HG03060 (cell line): ENCODE results near the gene YKT6.

ENCODE experiments used
- ATAC-seq: cut with Tn5 transposase; IDR thresholded peaks from one replicate; pipeline ENCODE4 v1.9.1; 2021; ENCODE audit warnings: low read depth, moderate number of reproducible peaks; ENCODE audit not compliant: unreplicated experiment

The YKT6 gene

GRCh38 chr7:44216521-44217222, 15.9 kb downstream of the YKT6 start:
- ATAC-seq, result no peak

GRCh38 chr7:44217223-44217714, 16.5 kb downstream of the YKT6 start:
- ATAC-seq, result no peak

- ATAC-seq, result no peak
Measured at GRCh38 chr7:44217852-44218402, 17.1 kb downstream of the YKT6 start.

- ATAC-seq, result no peak
Measured at GRCh38 chr7:44218418-44219201, 17.8 kb downstream of the YKT6 start.

- ATAC-seq, result no peak
Measured at GRCh38 chr7:44219371-44220045, 18.7 kb downstream of the YKT6 start.

GRCh38 chr7:44220046-44220357, 19.2 kb downstream of the YKT6 start:
- ATAC-seq, result no peak

GRCh38 chr7:44220358-44221112, 19.8 kb downstream of the YKT6 start:
- no peak for ATAC-seq

- ATAC-seq, result no peak
Measured at GRCh38 chr7:44221231-44221791, 20.5 kb downstream of the YKT6 start.

GRCh38 chr7:44222074-44222473, 21.3 kb downstream of the YKT6 start:
- no peak for ATAC-seq

- ATAC-seq, result no peak
Measured at GRCh38 chr7:44222776-44223261, 22.0 kb downstream of the YKT6 start.

- ATAC-seq, result no peak
Measured at GRCh38 chr7:44223362-44224079, 22.7 kb downstream of the YKT6 start.

GRCh38 chr7:44224080-44224973, 23.5 kb downstream of the YKT6 start:
- ATAC-seq, result no peak

- ATAC-seq, result no peak
Measured at GRCh38 chr7:44224974-44225565, 24.3 kb downstream of the YKT6 start.

- no peak for ATAC-seq
Measured at GRCh38 chr7:44225566-44226395, 25.0 kb downstream of the YKT6 start.

- ATAC-seq, result no peak
Measured at GRCh38 chr7:44226396-44226753, 25.6 kb downstream of the YKT6 start.

GRCh38 chr7:44227911-44228310, 27.1 kb downstream of the YKT6 start:
- no peak for ATAC-seq
